Astrocyte (in vitro differentiated cells and primary cell): Measurements from ENCODE around the gene GNAI2. TPM values are rescaled to one million over a fixed set of nuclear protein-coding genes. Genes with fewer than 3 reads are reported as not detected.
A peak's percentile ranks its signal among the peaks of the same experiment; 100 is the strongest.

Experiments
- DNase-seq: peaks from one replicate; pipeline ENCODE4 v3.0.0-alpha.2; 2010; ENCODE audit warnings: low read depth
- FAIRE-seq: peaks from 2 replicates; lab custom pipeline; 2011; peaks lifted over from hg19 to GRCh38; lab: Jason Lieb, UNC
- H2AFZ ChIP-seq: 2 replicates; pipeline ENCODE4 v1.6.0; 2012; ENCODE audit warnings: low read depth, low read length, inconsistent platforms
- H3K27ac ChIP-seq: 2 replicates; pipeline ENCODE4 v1.5.1; 2011; ENCODE audit warnings: low read depth, low read length, inconsistent platforms
- H3K27me3 ChIP-seq: 2 replicates; pipeline ENCODE4 v1.6.0; 2011; ENCODE audit warnings: low read length, inconsistent platforms; ENCODE audit not compliant: insufficient read depth
- H3K36me3 ChIP-seq: 2 replicates; pipeline ENCODE4 v1.5.1; 2011; ENCODE audit warnings: low read length, inconsistent platforms; ENCODE audit not compliant: insufficient read depth
- H3K4me1 ChIP-seq: 2 replicates; pipeline ENCODE4 v1.5.1; 2011; ENCODE audit warnings: low read length, inconsistent platforms; ENCODE audit not compliant: insufficient read depth
- H3K4me2 ChIP-seq: 2 replicates; pipeline ENCODE4 v1.6.0; 2012; ENCODE audit warnings: low read length, inconsistent platforms
- H3K4me3 ChIP-seq: 2 replicates; pipeline ENCODE4 v1.5.1; 2011; ENCODE audit warnings: low read depth, mild to moderate bottlenecking, low read length, inconsistent platforms; ENCODE audit not compliant: insufficient read depth
- H3K79me2 ChIP-seq: 2 replicates; pipeline ENCODE4 v1.6.0; 2012; ENCODE audit warnings: mild to moderate bottlenecking, low read length, inconsistent platforms; ENCODE audit not compliant: insufficient read depth
- H3K9ac ChIP-seq: 2 replicates; pipeline ENCODE4 v1.6.0; 2012; ENCODE audit warnings: mild to moderate bottlenecking, low read length, inconsistent platforms
- H3K9me3 ChIP-seq: 2 replicates; pipeline ENCODE4 v1.5.1; 2012; ENCODE audit warnings: low read depth, mild to moderate bottlenecking, low read length, inconsistent platforms; ENCODE audit not compliant: insufficient read depth
- H4K20me1 ChIP-seq: 2 replicates; pipeline ENCODE4 v1.6.0; 2012; ENCODE audit warnings: low read length, inconsistent platforms; ENCODE audit not compliant: insufficient read depth
- H3K27ac Mint-ChIP-seq: one replicate; pipeline ENCODE4 v1.8.0; 2021; ENCODE audit warnings: mild to moderate bottlenecking, mixed read lengths; ENCODE audit not compliant: unreplicated experiment
- H3K27me3 Mint-ChIP-seq: one replicate; pipeline ENCODE4 v1.8.0; 2021; ENCODE audit warnings: low read depth, mixed read lengths; ENCODE audit not compliant: unreplicated experiment
- H3K36me3 Mint-ChIP-seq: one replicate; pipeline ENCODE4 v1.8.0; 2021; ENCODE audit warnings: low read depth, mixed read lengths; ENCODE audit not compliant: unreplicated experiment
- H3K4me1 Mint-ChIP-seq: one replicate; pipeline ENCODE4 v1.8.0; 2021; ENCODE audit warnings: low read depth, mixed read lengths; ENCODE audit not compliant: unreplicated experiment
- H3K4me3 Mint-ChIP-seq: one replicate; pipeline ENCODE4 v1.8.0; 2021; ENCODE audit warnings: mild to moderate bottlenecking, moderate library complexity, mixed read lengths; ENCODE audit not compliant: unreplicated experiment
- H3K9me3 Mint-ChIP-seq: one replicate; pipeline ENCODE4 v1.8.0; 2021; ENCODE audit warnings: mild to moderate bottlenecking, mixed read lengths; ENCODE audit not compliant: unreplicated experiment
- CTCF ChIP-seq: IDR thresholded peaks from 2 replicates; pipeline ENCODE4 v1.5.1; 2011; ENCODE audit warnings: low read depth, mild to moderate bottlenecking, inconsistent platforms, low read length, moderate library complexity; ENCODE audit not compliant: insufficient read depth
- EZH2 ChIP-seq: IDR thresholded peaks from 2 replicates; pipeline ENCODE4 v1.6.1; 2012; ENCODE audit warnings: mild to moderate bottlenecking, low read length, inconsistent platforms; ENCODE audit not compliant: insufficient read depth
- total RNA-seq: library from RNA; stranded (reverse); gene quantifications from 2 replicates; pipeline ENCODE4 v1.2.1, GENCODE V29; 2021

The GNAI2 gene
- total RNA-seq, 1 donor from 2014 or later: 381 TPM

- H3K9me3 Mint-ChIP-seq: peaks cover 3% of the 10 kb centered on the region
These were observed 31.9 kb upstream of the GNAI2 start for GRCh38 chr3:50203809-50204803.

GRCh38 chr3:50204804-50205412 lies 31.1 kb upstream of the GNAI2 start, which contains the start of gene SLC38A3:
TSS of gene SLC38A3 (plus strand) at chr3:50205271. CDS start at chr3:50214200, 8,929 bp downstream.
- Mint-ChIP-seq H3K4me3 (peak within 1 kb of the TSS; percentile 71), H3K27ac (peak within 1 kb of the TSS; percentile 66), H3K27me3 (peaks cover 39% of the 10 kb centered on the region), H3K9me3 (peaks cover 3% of the 10 kb centered on the region), H3K4me1 (peaks cover 10% of the 10 kb centered on the region), H3K36me3 (no peaks in the 10 kb centered on the region)
- H3K79me2 ChIP-seq: no peaks in the 10 kb centered on the region
- FAIRE-seq (no peak), DNase-seq (no peak)
- TF ChIP-seq CTCF (no peak), EZH2 (no peak)
- peaks cover 25% of the 10 kb centered on the region for H3K27me3 ChIP-seq
- H3K4me2 ChIP-seq: peak within 1 kb of the TSS; percentile 83
- no peaks in the 10 kb centered on the region for H3K9me3 ChIP-seq
- H2AFZ ChIP-seq: peak within 1 kb of the TSS; percentile 75
- peak within 1 kb of the TSS; percentile 42 for H3K4me3 ChIP-seq
- H3K27ac ChIP-seq: no peak within 1 kb of the TSS
- H3K4me1 ChIP-seq: no peaks in the 10 kb centered on the region
- H4K20me1 ChIP-seq: no peaks in the 10 kb centered on the region
- H3K9ac ChIP-seq: peak within 1 kb of the TSS; percentile 23
- no peaks in the 10 kb centered on the region for H3K36me3 ChIP-seq

More at GRCh38 chr3:50203809-50204803, 31.9 kb upstream of the GNAI2 start:
- Histone ChIP-seq H4K20me1 (no peaks in the 10 kb centered on the region), H3K4me2 (no peak overlapping the region), H3K36me3 (no peaks in the 10 kb centered on the region), H3K9me3 (no peaks in the 10 kb centered on the region), H3K9ac (no peak overlapping the region), H3K27ac (no peak overlapping the region), H3K79me2 (no peaks in the 10 kb centered on the region), H2AFZ (no peak overlapping the region), H3K27me3 (peaks cover 25% of the 10 kb centered on the region), H3K4me1 (no peaks in the 10 kb centered on the region), H3K4me3 (no peak overlapping the region)
- TF ChIP-seq CTCF: no peak
- no peak for TF ChIP-seq EZH2
- peak overlapping the region; percentile 71 for H3K4me3 Mint-ChIP-seq
- no peak for FAIRE-seq
- H3K27me3 Mint-ChIP-seq: peaks cover 42% of the 10 kb centered on the region
- H3K4me1 Mint-ChIP-seq: peaks cover 10% of the 10 kb centered on the region
- peak overlapping the region; percentile 66 for H3K27ac Mint-ChIP-seq
- no peak for DNase-seq
- no peaks in the 10 kb centered on the region for H3K36me3 Mint-ChIP-seq
